GM12878 (cell line): ENCODE data around the gene CETN2. TPM values are rescaled to one million over a fixed set of nuclear protein-coding genes. Genes with fewer than 3 reads are reported as not detected.

Experiments used
- ATAC-seq: fragments of 200-7000 bp; cut with Tn5 transposase; 3 replicates; pipeline ENCODE4 v1.9.1; 2020; ENCODE audit warnings: mild to moderate bottlenecking, moderate library complexity
- Bru-seq: library from RNA; stranded (reverse); fragments of 400-500 nt; gene quantifications from one replicate; lab custom pipeline; 2021; lab: Mats Ljungman, UMichigan
- BruChase-seq, 2 experiments: library from RNA; stranded (reverse); fragments of 400-500 nt; gene quantifications; one replicate each; lab custom pipeline; 2021; lab: Mats Ljungman, UMichigan
- BruUV-seq: library from RNA; stranded (reverse); fragments of 400-500 nt; replicated peaks from 2 replicates; lab custom pipeline; 2021; lab: Mats Ljungman, UMichigan
- CTCF ChIA-PET: fragments of 300-600 bp; sonication (Branson Sonifier 250); formaldehyde crosslinking; extraction: SDS; loops from one replicate; lab custom pipeline; 2021; ENCODE audit warnings: inconsistent platforms; lab: Yijun Ruan, JAX
- POLR2A ChIA-PET: fragments of 350-600 bp; formaldehyde crosslinking; extraction: SDS; loops from one replicate; lab custom pipeline; 2021; ENCODE audit warnings: inconsistent platforms; lab: Charles Lee
- RAD21 ChIA-PET: fragments of 300-600 bp; sonication (Branson Sonifier 250); formaldehyde crosslinking; loops from one replicate; lab custom pipeline; 2023; ENCODE audit warnings: antibody characterized with exemption; ENCODE audit not compliant: unreplicated experiment; lab: Charles Lee
- SMC1A ChIA-PET: fragments of 300-600 bp; sonication (Branson Sonifier 250); formaldehyde crosslinking; loops from one replicate; lab custom pipeline; 2023; ENCODE audit not compliant: unreplicated experiment, uncharacterized antibody; lab: Charles Lee
- DNase-seq: peaks from one replicate; pipeline ENCODE4 v3.0.0-alpha.2; 2011; ENCODE audit warnings: low read depth, low spot score
- FAIRE-seq: peaks from 3 replicates; lab custom pipeline; 2011; peaks lifted over from hg19 to GRCh38; lab: Jason Lieb, UNC
- H2AFZ ChIP-seq: 2 replicates; pipeline ENCODE4 v1.6.0; 2011; ENCODE audit warnings: low read depth, low read length, control low read depth; ENCODE audit not compliant: control insufficient read depth
- H3K27ac ChIP-seq: 2 replicates; pipeline ENCODE4 v1.5.1; 2011; ENCODE audit warnings: control low read depth; ENCODE audit not compliant: control insufficient read depth, insufficient read depth
- H3K27me3 ChIP-seq, 2 experiments: replicated peaks in 1 of 2; 2 replicates each; pipeline versions ENCODE4 v1.6.0 to v1.6.1; 2011; ENCODE audit warnings: low read length in 1 of 2; ENCODE audit not compliant: control insufficient read depth in 2 of 2, insufficient read depth in 2 of 2
- H3K36me3 ChIP-seq, 2 experiments: 2 replicates each; pipeline ENCODE4 v1.5.1; 2011; ENCODE audit warnings: low read length in 1 of 2; ENCODE audit not compliant: control insufficient read depth in 2 of 2, insufficient read depth in 2 of 2
- H3K4me1 ChIP-seq: 2 replicates; pipeline ENCODE4 v1.6.1; 2011; ENCODE audit warnings: mild to moderate bottlenecking, low read length, moderate library complexity, mixed read lengths; ENCODE audit not compliant: control insufficient read depth, insufficient read depth
- H3K4me2 ChIP-seq: 2 replicates; pipeline ENCODE4 v1.6.0; 2011; ENCODE audit warnings: control low read depth; ENCODE audit not compliant: control insufficient read depth, insufficient read depth
- H3K4me3 ChIP-seq: fragments of 200-600 bp; sonication (generic); 2 replicates; pipeline ENCODE4 v1.5.1; 2016
- H3K79me2 ChIP-seq: 2 replicates; pipeline ENCODE4 v1.6.0; 2011; ENCODE audit warnings: low read length; ENCODE audit not compliant: control insufficient read depth, insufficient read depth
- H3K9ac ChIP-seq: 2 replicates; pipeline ENCODE4 v1.8.0; 2011; ENCODE audit warnings: low read length, control low read depth, mixed read lengths; ENCODE audit not compliant: control insufficient read depth, insufficient read depth
- H3K9me3 ChIP-seq: replicated peaks from 3 replicates; pipeline ENCODE4 v1.5.1; 2011; ENCODE audit warnings: mild to moderate bottlenecking, low read length; ENCODE audit not compliant: control insufficient read depth, insufficient read depth
- H4K20me1 ChIP-seq: 2 replicates; pipeline ENCODE4 v1.6.0; 2011; ENCODE audit not compliant: control insufficient read depth, insufficient read depth
- FOXK2 ChIP-seq: fragments of 450-650 bp; IDR thresholded peaks from 2 replicates; pipeline ENCODE4 v1.6.1; 2017; ENCODE audit warnings: mild to moderate bottlenecking, moderate library complexity
- HDAC6 ChIP-seq: fragments of 200-600 bp; sonication (generic); IDR thresholded peaks from one replicate; pipeline ENCODE4 v1.8.0; 2017; ENCODE audit warnings: antibody characterized with exemption; ENCODE audit not compliant: unreplicated experiment
- IRF4 ChIP-seq: IDR thresholded peaks from 2 replicates; pipeline ENCODE4 v1.6.1; 2011; ENCODE audit warnings: low read depth, low read length
- KDM1A ChIP-seq: fragments of 200-600 bp; sonication (generic); IDR thresholded peaks from 2 replicates; pipeline ENCODE4 v1.6.1; 2016; ENCODE audit warnings: borderline replicate concordance
- MXI1 ChIP-seq: fragments of 150-350 bp; IDR thresholded peaks from 2 replicates; pipeline ENCODE4 v1.6.1; 2011; ENCODE audit warnings: low read depth, mild to moderate bottlenecking, inconsistent platforms, low read length, improper control_type of control experiment
- NBN ChIP-seq: fragments of 450-650 bp; IDR thresholded peaks from 2 replicates; pipeline ENCODE4 v1.6.1; 2016
- ZNF622 ChIP-seq: fragments of 450-650 bp; IDR thresholded peaks from 2 replicates; pipeline ENCODE4 v1.6.1; 2017; ENCODE audit warnings: mild to moderate bottlenecking, inconsistent platforms
- ZSCAN29 ChIP-seq: fragments of 450-650 bp; IDR thresholded peaks from 2 replicates; pipeline ENCODE4 v1.6.1; 2017; ENCODE audit warnings: mild to moderate bottlenecking, moderate library complexity
- WGBS: methylation state at CpG from one replicate; pipeline ENCODE4 v1.1.6; 2016; ENCODE audit warnings: low lambda C conversion rate; ENCODE audit not compliant: insufficient replicate concordance, insufficient coverage; ENCODE audit errors: missing lambda C conversion rate; 5-methylcytosine and 5-hydroxymethylcytosine counted together
- in situ Hi-C: fragments of 300-500 bp; cut with MboI; formaldehyde crosslinking; loops from 9 replicates; pipeline ENCODE4 v1.14.3; 2018; ENCODE audit warnings: mixed read lengths
- intact Hi-C: fragments of 100-400 bp; cut with micrococcal nuclease; formaldehyde crosslinking; loops from one replicate; pipeline ENCODE4 v1.14.2; 2022; ENCODE audit not compliant: unreplicated experiment
- long read RNA-seq, 2 experiments: library from polyadenylated mRNA; unstranded; transcript quantifications; one replicate each; pipeline ENCODE4 v2.0.0, GENCODE V29; 2019 to 2020
- polyA minus RNA-seq, 3 experiments: library from RNA; depleted of rRNA, polyadenylated mRNA; stranded (reverse); fragments of >200 nt; gene quantifications; 2 replicates each; pipeline ENCODE4 v1.2.3, GENCODE V29; 2011
- polyA plus RNA-seq, 11 experiments: library from polyadenylated mRNA; depleted of rRNA in 4 of 11; unstranded in 6 of 11; stranded (reverse) in 5 of 11; fragments of >200 nt; fragmentation: Nextera tagmentation in 4 of 11; fragmentation: Illumina TruSeq in 1 of 11; extraction: Ambion mirVana in 4 of 11; extraction: Trizol in 1 of 11; gene quantifications; 1 replicate in 1 of 11; 2 replicates in 10 of 11; pipeline versions ENCODE4 v1.2.1 to v1.2.3, GENCODE V29; 2011 to 2016; ENCODE audit warnings: inconsistent platforms in 2 of 11, missing spikeins in 2 of 11, low read depth in 1 of 11
- total RNA-seq, 4 experiments: library from RNA; depleted of rRNA in 3 of 4; stranded (reverse); fragments of >200 nt in 3 of 4; fragmentation: Illumina TruSeq in 1 of 4; extraction: Trizol in 1 of 4; gene quantifications; 2 replicates each; pipeline versions ENCODE4 v1.2.1 to v1.2.3, GENCODE V29; 2013 to 2021
- TF ChIP-seq, protein P1 (sequence below): fragments of 450-650 bp; conservative IDR thresholded peaks from 2 replicates; pipeline ENCODE4 v1.6.1; 2017; ENCODE audit warnings: mild to moderate bottlenecking, moderate library complexity
- TF ChIP-seq, protein P2 (sequence below): fragments of 450-650 bp; IDR thresholded peaks from 2 replicates; pipeline ENCODE4 v1.6.1; 2017; ENCODE audit warnings: borderline replicate concordance
- TF ChIP-seq, protein P3 (sequence below): fragments of 450-650 bp; formaldehyde crosslinking; IDR thresholded peaks from 2 replicates; pipeline ENCODE4 v1.4.0; 2022; ENCODE audit warnings: mild to moderate bottlenecking, moderate library complexity

CETN2 gene
- total RNA-seq (2013; cell fraction: nucleolus; rRNA removed), result 2.0 and 2.4 TPM in 2 replicates
- 12.7 and 14.0 TPM in 2 replicates for total RNA-seq (2014; rRNA removed)
- 21.1 and 23.0 TPM in 2 replicates for total RNA-seq (2014; rRNA removed; fragmentation: Illumina TruSeq; extraction: Trizol)
- total RNA-seq (2021), result 11.4 and 12.0 TPM in 2 replicates
- 14.1 TPM for polyA plus RNA-seq (2011; ENCODE audit: low read depth)
- polyA plus RNA-seq (2011; rRNA removed), result 15.9 and 20.0 TPM in 2 replicates
- polyA plus RNA-seq (2011; cell fraction: cytosol; rRNA removed), result 6.0 and 7.2 TPM in 2 replicates
- polyA plus RNA-seq (2011; cell fraction: nucleus; rRNA removed), result 3.1 and 4.7 TPM in 2 replicates
- 15.3 and 15.7 TPM in 2 replicates for polyA plus RNA-seq (2012)
- 26.2 and 33.5 TPM in 2 replicates for polyA plus RNA-seq (2014; fragmentation: Illumina TruSeq; extraction: Trizol)
- polyA plus RNA-seq (2014; fragmentation: Nextera tagmentation; extraction: Ambion mirVana), result 10 to 100 TPM; 18.9 to 26.1 TPM
- polyA plus RNA-seq (2014; rRNA removed), result 9.4 and 13.8 TPM in 2 replicates
- 10 to 100 TPM; 27.4 to 30.3 TPM for polyA plus RNA-seq (2016; fragmentation: Nextera tagmentation; extraction: Ambion mirVana)
- 3.7 TPM in 2 replicates for polyA minus RNA-seq (2011; rRNA and poly(A)+ RNA removed)
- polyA minus RNA-seq (2011; cell fraction: cytosol; rRNA and poly(A)+ RNA removed), result 1.1 and 3.2 TPM in 2 replicates
- polyA minus RNA-seq (2011; cell fraction: nucleus; rRNA and poly(A)+ RNA removed), result 0.85 and 1.4 TPM in 2 replicates
- Bru-seq, nascent RNA, result percentile 49 among the genes with signal in this experiment
- percentile 65 among the genes with signal in this experiment for BruChase-seq, experiment 1, labeled RNA remaining after a 6-hour chase
- percentile 58 among the genes with signal in this experiment for BruChase-seq, experiment 2, labeled RNA remaining after a 2-hour chase
- long read RNA-seq, experiment 1, partial matches to known transcripts, result 4 of 5 reads
- long read RNA-seq, experiment 1, other reads (novel, unspliced or antisense), result 0 of 5 reads
- long read RNA-seq, experiment 2, transcript CETN2-201 (5 exons, 1,454 nt), result major isoform, 35 of 36 reads
- long read RNA-seq, experiment 2, partial matches to known transcripts, result 1 of 36 reads
- long read RNA-seq, experiment 2, other reads (novel, unspliced or antisense), result 0 of 36 reads

DNA sequence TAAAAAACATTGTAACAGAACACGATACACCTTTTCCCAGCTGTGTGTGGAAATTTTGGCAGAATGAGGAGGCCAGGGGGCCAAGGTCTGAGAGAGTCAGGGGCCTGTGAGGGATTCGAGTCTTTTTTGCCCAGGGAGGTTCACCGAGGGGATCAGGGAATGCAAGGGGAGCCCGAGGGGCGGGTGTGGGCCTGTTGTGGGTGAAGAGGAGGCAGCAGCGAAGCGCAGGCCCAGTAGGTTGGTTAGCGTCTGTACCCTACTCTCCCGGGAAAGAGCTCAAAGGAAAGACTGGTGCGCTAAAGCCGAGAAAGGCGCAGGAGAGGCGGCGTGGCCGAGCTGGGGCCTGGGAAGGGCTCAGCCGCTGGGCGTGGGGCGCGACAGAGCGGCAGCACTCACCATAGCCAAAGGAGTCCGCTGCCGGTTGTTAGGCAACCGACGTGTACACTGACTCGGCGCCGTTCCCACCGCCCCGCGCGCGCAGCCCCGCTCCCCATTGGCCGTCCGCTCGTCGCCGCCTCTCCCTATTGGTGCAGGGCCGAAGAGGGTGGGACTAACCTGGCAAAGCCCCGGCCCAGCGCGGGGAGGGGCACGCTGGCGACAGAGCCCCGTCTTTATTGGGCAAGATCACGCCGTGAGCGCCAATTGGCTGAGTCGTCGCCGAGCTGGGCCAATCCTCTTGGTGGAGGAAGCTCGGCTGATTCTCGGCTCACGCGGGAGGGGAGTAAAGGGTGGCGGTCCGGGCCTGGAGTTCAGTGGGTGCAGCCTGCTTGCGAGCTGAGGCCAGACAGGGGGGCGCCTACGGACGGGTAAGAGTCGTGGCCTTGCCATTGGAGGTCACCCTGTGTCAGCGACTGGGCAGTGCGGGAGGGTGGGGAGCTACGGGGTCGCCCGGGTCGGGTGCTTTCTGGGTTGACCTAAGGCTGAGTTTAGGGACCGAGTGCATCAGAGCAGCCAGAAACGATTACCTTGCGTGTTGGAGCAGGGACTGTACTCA is at the start of gene CETN2, which contains the start of gene NSDHL:
CETN2 (minus strand) TSS at position 446 of the 994 bp plus-strand sequence; CDS start at position 399, 47 bp downstream.
NSDHL (plus strand) TSS at position 752 of the 994 bp plus-strand sequence. CDS start 15,262 bp downstream, outside the sequence.
- intact Hi-C loops, result no loop called here
- DNase-seq (peak; percentile 80), ATAC-seq (peak; percentile 99), FAIRE-seq (peak; percentile 92)
- BruUV-seq, result no TSS peak
- ChIA-PET SMC1A (interaction anchor here (1.2 kb wide), 1 partner anchor 9 kb away, joined by 4 read pairs; no protein-coding TSS in a partner anchor), CTCF (interaction anchor here (1.2 to 1.7 kb wide), 3 partner anchors 8 to 96 kb away, joined by 3 to 5 read pairs (median 4); no protein-coding TSS in a partner anchor), RAD21 (interaction anchor here (0.9 kb wide), 1 partner anchor 12 kb away, joined by 3 read pairs; no protein-coding TSS in a partner anchor), POLR2A (no interaction called here)
- Histone ChIP-seq H3K27me3 (no peaks in the 10 kb centered on the region), H3K4me3 (peak within 1 kb of the TSS; percentile 59), H3K9me3 (no peaks in the 10 kb centered on the region), H3K4me1 (no peaks in the 10 kb centered on the region; the same call in 1 of the 2 replicates), H4K20me1 (no peaks in the 10 kb centered on the region), H3K36me3 (no peaks in the 10 kb centered on the region; a peak in 1 of 4 replicates), H3K4me2 (peak within 1 kb of the TSS; percentile 61), H3K79me2 (peaks cover 15% of the 10 kb centered on the region), H3K9ac (peak within 1 kb of the TSS; percentile 67), H2AFZ (peak within 1 kb of the TSS; percentile 41), H3K27ac (peak within 1 kb of the TSS; percentile 48)
- in situ Hi-C loops, result no loop called here
- WGBS, result 41% methylated on average over 49 of the region's 71 CpGs
- TF ChIP-seq IRF4 (no peak), ZSCAN29 (no peak), NBN (no peak), ZNF622 (no peak), KDM1A (no peak), HDAC6 (no peak), MXI1 (peak; percentile 31; the same call in 1 of the 2 replicates), FOXK2 (no peak)
- TF ChIP-seq, protein P1, sequence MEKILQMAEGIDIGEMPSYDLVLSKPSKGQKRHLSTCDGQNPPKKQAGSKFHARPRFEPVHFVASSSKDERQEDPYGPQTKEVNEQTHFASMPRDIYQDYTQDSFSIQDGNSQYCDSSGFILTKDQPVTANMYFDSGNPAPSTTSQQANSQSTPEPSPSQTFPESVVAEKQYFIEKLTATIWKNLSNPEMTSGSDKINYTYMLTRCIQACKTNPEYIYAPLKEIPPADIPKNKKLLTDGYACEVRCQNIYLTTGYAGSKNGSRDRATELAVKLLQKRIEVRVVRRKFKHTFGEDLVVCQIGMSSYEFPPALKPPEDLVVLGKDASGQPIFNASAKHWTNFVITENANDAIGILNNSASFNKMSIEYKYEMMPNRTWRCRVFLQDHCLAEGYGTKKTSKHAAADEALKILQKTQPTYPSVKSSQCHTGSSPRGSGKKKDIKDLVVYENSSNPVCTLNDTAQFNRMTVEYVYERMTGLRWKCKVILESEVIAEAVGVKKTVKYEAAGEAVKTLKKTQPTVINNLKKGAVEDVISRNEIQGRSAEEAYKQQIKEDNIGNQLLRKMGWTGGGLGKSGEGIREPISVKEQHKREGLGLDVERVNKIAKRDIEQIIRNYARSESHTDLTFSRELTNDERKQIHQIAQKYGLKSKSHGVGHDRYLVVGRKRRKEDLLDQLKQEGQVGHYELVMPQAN, result peak; percentile 54
- TF ChIP-seq, protein P2, sequence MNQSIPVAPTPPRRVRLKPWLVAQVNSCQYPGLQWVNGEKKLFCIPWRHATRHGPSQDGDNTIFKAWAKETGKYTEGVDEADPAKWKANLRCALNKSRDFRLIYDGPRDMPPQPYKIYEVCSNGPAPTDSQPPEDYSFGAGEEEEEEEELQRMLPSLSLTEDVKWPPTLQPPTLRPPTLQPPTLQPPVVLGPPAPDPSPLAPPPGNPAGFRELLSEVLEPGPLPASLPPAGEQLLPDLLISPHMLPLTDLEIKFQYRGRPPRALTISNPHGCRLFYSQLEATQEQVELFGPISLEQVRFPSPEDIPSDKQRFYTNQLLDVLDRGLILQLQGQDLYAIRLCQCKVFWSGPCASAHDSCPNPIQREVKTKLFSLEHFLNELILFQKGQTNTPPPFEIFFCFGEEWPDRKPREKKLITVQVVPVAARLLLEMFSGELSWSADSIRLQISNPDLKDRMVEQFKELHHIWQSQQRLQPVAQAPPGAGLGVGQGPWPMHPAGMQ, result no peak
- TF ChIP-seq, protein P3, sequence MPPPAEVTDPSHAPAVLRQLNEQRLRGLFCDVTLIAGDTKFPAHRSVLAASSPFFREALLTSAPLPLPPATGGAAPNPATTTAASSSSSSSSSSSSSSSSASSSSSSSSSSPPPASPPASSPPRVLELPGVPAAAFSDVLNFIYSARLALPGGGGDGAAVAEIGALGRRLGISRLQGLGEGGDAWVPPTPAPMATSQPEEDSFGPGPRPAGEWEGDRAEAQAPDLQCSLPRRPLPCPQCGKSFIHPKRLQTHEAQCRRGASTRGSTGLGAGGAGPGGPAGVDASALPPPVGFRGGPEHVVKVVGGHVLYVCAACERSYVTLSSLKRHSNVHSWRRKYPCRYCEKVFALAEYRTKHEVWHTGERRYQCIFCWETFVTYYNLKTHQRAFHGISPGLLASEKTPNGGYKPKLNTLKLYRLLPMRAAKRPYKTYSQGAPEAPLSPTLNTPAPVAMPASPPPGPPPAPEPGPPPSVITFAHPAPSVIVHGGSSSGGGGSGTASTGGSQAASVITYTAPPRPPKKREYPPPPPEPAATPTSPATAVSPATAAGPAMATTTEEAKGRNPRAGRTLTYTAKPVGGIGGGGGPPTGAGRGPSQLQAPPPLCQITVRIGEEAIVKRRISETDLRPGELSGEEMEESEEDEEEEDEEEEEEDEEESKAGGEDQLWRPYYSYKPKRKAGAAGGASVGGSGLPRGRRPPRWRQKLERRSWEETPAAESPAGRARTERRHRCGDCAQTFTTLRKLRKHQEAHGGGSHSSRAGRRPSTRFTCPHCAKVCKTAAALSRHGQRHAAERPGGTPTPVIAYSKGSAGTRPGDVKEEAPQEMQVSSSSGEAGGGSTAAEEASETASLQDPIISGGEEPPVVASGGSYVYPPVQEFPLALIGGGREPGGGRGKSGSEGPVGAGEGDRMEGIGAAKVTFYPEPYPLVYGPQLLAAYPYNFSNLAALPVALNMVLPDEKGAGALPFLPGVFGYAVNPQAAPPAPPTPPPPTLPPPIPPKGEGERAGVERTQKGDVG (CRISPR knock-in tag), result no peak
